Cerebellar cortex (tissue), 1 donor: Measurements from ENCODE around the gene NTRK1.

Experiments
- DNase-seq: peaks from one replicate; pipeline ENCODE4 v3.0.0-alpha.2; 2015; ENCODE audit warnings: low spot score

NTRK1 gene

GRCh38 chr1:156857532-156857931 is 3.1 kb upstream of the NTRK1 start:
- no peak for DNase-seq

GRCh38 chr1:156858555-156858956 is 2.1 kb upstream of the NTRK1 start:
- no peak for DNase-seq

- DNase-seq, result no peak
Measured at GRCh38 chr1:156858959-156859522, 1.6 kb upstream of the NTRK1 start, which contains the start of gene INSRR. Gene INSRR (minus strand): TSS chr1:156859117. CDS start chr1:156858621, 496 bp downstream.

- peak; percentile 31 for DNase-seq
Measured at GRCh38 chr1:156859523-156860112, 1.0 kb upstream of the NTRK1 start.

- peak; percentile 50 for DNase-seq
Measured at GRCh38 chr1:156860113-156860627, 495 bp upstream of the NTRK1 start.

- no peak for DNase-seq
Measured at GRCh38 chr1:156862584-156862983, 1.9 kb downstream of the NTRK1 start.

GRCh38 chr1:156862997-156863599 is 2.4 kb downstream of the NTRK1 start:
- no peak for DNase-seq

GRCh38 chr1:156863631-156864030 is 3.0 kb downstream of the NTRK1 start:
- no peak for DNase-seq

- no peak for DNase-seq
Measured at GRCh38 chr1:156864796-156865195, 4.1 kb downstream of the NTRK1 start.

- DNase-seq, result no peak
Measured at GRCh38 chr1:156865258-156865657, 4.6 kb downstream of the NTRK1 start.

GRCh38 chr1:156865865-156866248 is 5.2 kb downstream of the NTRK1 start:
- no peak for DNase-seq

- no peak for DNase-seq
Measured at GRCh38 chr1:156866249-156866909, 5.7 kb downstream of the NTRK1 start.

GRCh38 chr1:156868341-156868740 is 7.7 kb downstream of the NTRK1 start:
- DNase-seq, result no peak

- no peak for DNase-seq
Measured at GRCh38 chr1:156869455-156869854, 8.8 kb downstream of the NTRK1 start.

GRCh38 chr1:156873659-156874058 is 13.0 kb downstream of the NTRK1 start:
- no peak for DNase-seq

GRCh38 chr1:156874142-156874541 is 13.5 kb downstream of the NTRK1 start:
- no peak for DNase-seq

GRCh38 chr1:156874572-156875340 is 14.1 kb downstream of the NTRK1 start:
- DNase-seq, result no peak

GRCh38 chr1:156875341-156875615 is 14.6 kb downstream of the NTRK1 start:
- DNase-seq, result no peak

GRCh38 chr1:156876281-156876680 is 15.6 kb downstream of the NTRK1 start:
- DNase-seq, result no peak

GRCh38 chr1:156877433-156878170 is 16.9 kb downstream of the NTRK1 start:
- no peak for DNase-seq

- no peak for DNase-seq
Measured at GRCh38 chr1:156879876-156880275, 19.2 kb downstream of the NTRK1 start.

GRCh38 chr1:156880473-156880872 is 19.8 kb downstream of the NTRK1 start:
- DNase-seq, result no peak
